CD4-positive, CD25-positive, alpha-beta regulatory T cell (primary cell): ENCODE measurements around the gene SBNO2. TPM values are rescaled to one million over a fixed set of nuclear protein-coding genes. Genes with fewer than 3 reads are reported as not detected.
"Not testable (repeated sequence)": the region's sequence is repeated elsewhere in the genome, so short reads cannot be mapped to it uniquely, and the experiment has no call there.

Experiments
- ATAC-seq, 2 donors: fragments of 150-1000 bp; cut with Tn5 transposase; one replicate each; pipeline ENCODE4 v1.10.0; 2021; ENCODE audit warnings: low read depth in 2 of 2, moderate number of reproducible peaks in 2 of 2, moderate library complexity in 1 of 2
- DNase-seq, 3 donors: peaks; one replicate each; pipeline versions ENCODE4 v3.0.0 to v3.0.0-alpha.2; 2012 to 2022; ENCODE audit warnings: mixed read lengths in 1 of 3
- H3K27ac ChIP-seq: one replicate; pipeline ENCODE4 v1.7.0; 2013; ENCODE audit warnings: mild to moderate bottlenecking, low read length; ENCODE audit not compliant: insufficient read depth, poor library complexity, severe bottlenecking
- H3K27me3 ChIP-seq: one replicate; pipeline ENCODE4 v1.7.0; 2013; ENCODE audit warnings: low read length; ENCODE audit not compliant: control insufficient read depth, insufficient read depth
- H3K36me3 ChIP-seq: one replicate; pipeline ENCODE4 v1.7.0; 2013; ENCODE audit warnings: mild to moderate bottlenecking, low read length, moderate library complexity; ENCODE audit not compliant: control insufficient read depth, insufficient read depth
- H3K4me1 ChIP-seq: 2 replicates; pipeline ENCODE4 v1.7.0; 2013; ENCODE audit warnings: mild to moderate bottlenecking, low read length; ENCODE audit not compliant: insufficient read depth, control insufficient read depth, poor library complexity, severe bottlenecking
- H3K4me3 ChIP-seq: one replicate; pipeline ENCODE4 v1.7.0; 2013; ENCODE audit warnings: low read depth, mild to moderate bottlenecking, low read length, moderate library complexity
- H3K9me3 ChIP-seq, 2 experiments: 1 replicate in 1 of 2; 2 replicates in 1 of 2; pipeline ENCODE4 v1.7.0; 2013; ENCODE audit warnings: low read length in 2 of 2, mild to moderate bottlenecking in 1 of 2, moderate library complexity in 1 of 2; ENCODE audit not compliant: control insufficient read depth in 2 of 2
- H3K27ac Mint-ChIP-seq, 3 donors: one replicate each; pipeline ENCODE4 v1.8.0; 2020 to 2022; ENCODE audit warnings: mild to moderate bottlenecking in 3 of 3, mixed read lengths in 3 of 3, moderate library complexity in 2 of 3
- H3K27me3 Mint-ChIP-seq: one replicate; pipeline ENCODE4 v1.8.0; 2022; ENCODE audit warnings: mild to moderate bottlenecking, mixed read lengths
- H3K36me3 Mint-ChIP-seq: one replicate; pipeline ENCODE4 v1.8.0; 2020; ENCODE audit warnings: mixed read lengths
- H3K4me1 Mint-ChIP-seq, 4 donors: one replicate each; pipeline ENCODE4 v1.8.0; 2020 to 2022; ENCODE audit warnings: mixed read lengths in 4 of 4, mild to moderate bottlenecking in 1 of 4
- H3K4me3 Mint-ChIP-seq, 4 donors: one replicate each; pipeline ENCODE4 v1.8.0; 2020 to 2022; ENCODE audit warnings: mild to moderate bottlenecking in 4 of 4, mixed read lengths in 4 of 4, moderate library complexity in 3 of 4
- H3K9me3 Mint-ChIP-seq, 7 donors: one replicate each; pipeline ENCODE4 v1.8.0; 2020 to 2022; ENCODE audit warnings: mixed read lengths in 7 of 7, mild to moderate bottlenecking in 3 of 7, moderate library complexity in 2 of 7
- polyA plus RNA-seq, 4 donors: library from polyadenylated mRNA; unstranded; fragments of 300-500 nt; fragmentation: Illumina TruSeq; gene quantifications; one replicate each; pipeline ENCODE4 v1.2.3, GENCODE V29; 2021
- total RNA-seq: library from RNA; stranded (reverse); gene quantifications from one replicate; pipeline ENCODE4 v1.2.3, GENCODE V29; 2022

Gene SBNO2
- total and polyA plus RNA-seq, 5 donors from 2014 or later, result 2.0 to 139 (median 2.7) TPM

GRCh38 chr19:1118999-1119398, 55.1 kb downstream of the SBNO2 start:
- Mint-ChIP-seq H3K4me1 (no peaks in the 10 kb centered on the region), H3K9me3 (no peaks in the 10 kb centered on the region), H3K4me3 (no peak overlapping the region), H3K27me3 (no peaks in the 10 kb centered on the region), H3K27ac (no peak overlapping the region), H3K36me3 (peaks cover 8% of the 10 kb centered on the region)
- DNase-seq (no peak), ATAC-seq (no peak)
- Histone ChIP-seq H3K4me1 (no peaks in the 10 kb centered on the region), H3K4me3 (no peak overlapping the region), H3K27me3 (no peaks in the 10 kb centered on the region), H3K9me3 (no peaks in the 10 kb centered on the region), H3K36me3 (peaks cover 67% of the 10 kb centered on the region), H3K27ac (no peak overlapping the region)

- H3K9me3 Mint-ChIP-seq, result no peaks in the 10 kb centered on the region
- H3K27me3 Mint-ChIP-seq, result no peaks in the 10 kb centered on the region
- no peak overlapping the region for H3K27ac Mint-ChIP-seq
- H3K27ac ChIP-seq, result no peak overlapping the region
- H3K4me1 ChIP-seq, result peaks cover 7% of the 10 kb centered on the region
- DNase-seq (no peak), ATAC-seq (no peak)
- no peak overlapping the region for H3K4me3 ChIP-seq
- no peak overlapping the region for H3K4me3 Mint-ChIP-seq
- no peaks in the 10 kb centered on the region for H3K27me3 ChIP-seq
- H3K36me3 ChIP-seq, result peaks cover 60% of the 10 kb centered on the region
- H3K4me1 Mint-ChIP-seq, result peaks cover 0 to 4% (median 0%) of the 10 kb centered on the region in 4 donors
- H3K36me3 Mint-ChIP-seq, result peaks cover 8% of the 10 kb centered on the region
- no peaks in the 10 kb centered on the region for H3K9me3 ChIP-seq
These were observed 56.4 kb downstream of the SBNO2 start for GRCh38 chr19:1117654-1118053.

- H3K9me3 Mint-ChIP-seq, result no peaks in the 10 kb centered on the region
- ATAC-seq, result no peak
- Histone ChIP-seq H3K36me3 (peaks cover 55% of the 10 kb centered on the region), H3K4me1 (peaks cover 7% of the 10 kb centered on the region), H3K4me3 (no peak overlapping the region), H3K9me3 (no peaks in the 10 kb centered on the region), H3K27ac (no peak overlapping the region), H3K27me3 (no peaks in the 10 kb centered on the region)
- no peak overlapping the region for H3K27ac Mint-ChIP-seq
- DNase-seq, result no peak
- no peaks in the 10 kb centered on the region for H3K27me3 Mint-ChIP-seq
- H3K36me3 Mint-ChIP-seq, result peaks cover 8% of the 10 kb centered on the region
- peaks cover 0 to 4% (median 0%) of the 10 kb centered on the region in 4 donors for H3K4me1 Mint-ChIP-seq
- H3K4me3 Mint-ChIP-seq, result no peak overlapping the region
These were observed 57.1 kb downstream of the SBNO2 start for GRCh38 chr19:1116726-1117581.

GRCh38 chr19:1115646-1116420, 58.2 kb downstream of the SBNO2 start:
- Histone ChIP-seq H3K27me3 (no peaks in the 10 kb centered on the region), H3K4me1 (peaks cover 7% of the 10 kb centered on the region), H3K9me3 (no peaks in the 10 kb centered on the region), H3K4me3 (no peak overlapping the region), H3K36me3 (peaks cover 47% of the 10 kb centered on the region), H3K27ac (no peak overlapping the region)
- Mint-ChIP-seq H3K36me3 (peaks cover under 1% of the 10 kb centered on the region), H3K27ac (no peak overlapping the region), H3K27me3 (no peaks in the 10 kb centered on the region), H3K4me3 (no peak overlapping the region), H3K9me3 (no peaks in the 10 kb centered on the region), H3K4me1 (peaks cover 0 to 4% (median 0%) of the 10 kb centered on the region in 4 donors)
- DNase-seq (no peak), ATAC-seq (no peak)

- not testable (repeated sequence) for H3K4me1 Mint-ChIP-seq, ATAC-seq, H3K4me3 ChIP-seq, H3K4me1 ChIP-seq, H3K36me3 Mint-ChIP-seq, DNase-seq, H3K9me3 ChIP-seq, H3K27me3 Mint-ChIP-seq, H3K9me3 Mint-ChIP-seq, H3K27ac ChIP-seq, H3K27me3 ChIP-seq
- H3K36me3 ChIP-seq, result peaks cover 46% of the 10 kb centered on the region
- H3K4me3 Mint-ChIP-seq, result peak overlapping the region in 1 of 4 donors; percentile 43
- H3K27ac Mint-ChIP-seq, result peak overlapping the region in 1 of 3 donors; percentile 56
These were observed 59.3 kb downstream of the SBNO2 start for GRCh38 chr19:1114728-1115127.

GRCh38 chr19:1113986-1114483, 60.0 kb downstream of the SBNO2 start:
- Mint-ChIP-seq H3K4me3 (no peak overlapping the region), H3K27me3 (no peaks in the 10 kb centered on the region), H3K4me1 (peaks cover 0 to 4% (median 0%) of the 10 kb centered on the region in 4 donors), H3K36me3 (no peaks in the 10 kb centered on the region), H3K27ac (no peak overlapping the region), H3K9me3 (no peaks in the 10 kb centered on the region)
- Histone ChIP-seq H3K4me1 (peaks cover 7% of the 10 kb centered on the region), H3K4me3 (no peak overlapping the region), H3K27ac (peak overlapping the region; percentile 23), H3K36me3 (peaks cover 44% of the 10 kb centered on the region), H3K27me3 (no peaks in the 10 kb centered on the region), H3K9me3 (no peaks in the 10 kb centered on the region)
- ATAC-seq (no peak), DNase-seq (no peak)

GRCh38 chr19:1113030-1113985, 60.8 kb downstream of the SBNO2 start:
- Mint-ChIP-seq H3K27ac (no peak overlapping the region), H3K4me1 (peaks cover 0 to 4% (median 0%) of the 10 kb centered on the region in 4 donors), H3K9me3 (peaks cover 0 to 2% (median 0%) of the 10 kb centered on the region in 7 donors)

More at GRCh38 chr19:1113030-1113985, 60.8 kb downstream of the SBNO2 start:
- no peaks in the 10 kb centered on the region for H3K27me3 ChIP-seq
- H3K4me3 ChIP-seq, result no peak overlapping the region
- H3K36me3 Mint-ChIP-seq, result no peaks in the 10 kb centered on the region
- peaks cover 37% of the 10 kb centered on the region for H3K36me3 ChIP-seq
- H3K4me1 ChIP-seq, result peaks cover 7% of the 10 kb centered on the region
- H3K9me3 ChIP-seq, result no peaks in the 10 kb centered on the region
- peak overlapping the region; percentile 41 for H3K27ac ChIP-seq
- DNase-seq (peak; percentile 73 to 81 (median 79)), ATAC-seq (peak; percentile 68 to 69)
- no peaks in the 10 kb centered on the region for H3K27me3 Mint-ChIP-seq
- H3K4me3 Mint-ChIP-seq, result no peak overlapping the region
